OCI-LY3 (cell line): ENCODE data around the gene SNPH.

ENCODE experiments used
- H2AFZ ChIP-seq: fragments of 200-600, 300-600 bp; shearing (Covaris generic); 2 replicates; pipeline ENCODE4 v1.6.0; 2014; ENCODE audit warnings: antibody characterized with exemption, low read depth, low read length
- H3K27ac ChIP-seq: fragments of 200-600, 300-600 bp; sonication (generic); 2 replicates; pipeline ENCODE4 v1.5.1; 2014; ENCODE audit warnings: mild to moderate bottlenecking, low read length, moderate library complexity, mixed read lengths
- H3K27me3 ChIP-seq: fragments of 200-600, 300-600 bp; sonication (generic); 2 replicates; pipeline ENCODE4 v1.6.1; 2014; ENCODE audit warnings: low read depth, low read length, mixed read lengths
- H3K36me3 ChIP-seq: fragments of 200-600, 300-600 bp; sonication (generic); replicated peaks from 2 replicates; pipeline ENCODE3; 2014; ENCODE audit warnings: low read depth, low read length, mixed read lengths
- H3K4me1 ChIP-seq: fragments of 300-600, 200-600 bp; sonication (generic); 2 replicates; pipeline ENCODE4 v1.6.1; 2014; ENCODE audit warnings: low read length, mixed read lengths
- H3K4me2 ChIP-seq: fragments of 200-600, 300-600 bp; sonication (generic); 2 replicates; pipeline ENCODE4 v1.6.1; 2014; ENCODE audit warnings: low read length, mixed read lengths
- H3K4me3 ChIP-seq: fragments of 300-600, 200-600 bp; sonication (generic); 2 replicates; pipeline ENCODE4 v1.5.1; 2014; ENCODE audit warnings: antibody characterized with exemption, mild to moderate bottlenecking, low read length, moderate library complexity
- H3K79me2 ChIP-seq: fragments of 300-600, 200-600 bp; shearing (Covaris generic); 2 replicates; pipeline ENCODE4 v1.6.1; 2014; ENCODE audit warnings: mild to moderate bottlenecking, low read length, mixed read lengths
- H3K9ac ChIP-seq: fragments of 300-600, 200-600 bp; shearing (Covaris generic); 2 replicates; pipeline ENCODE4 v1.6.0; 2014; ENCODE audit warnings: mild to moderate bottlenecking, low read length, moderate library complexity
- H3K9me3 ChIP-seq: fragments of 200-600, 300-600 bp; shearing (Covaris generic); 2 replicates; pipeline ENCODE4 v1.6.1; 2014; ENCODE audit warnings: low read length, mixed read lengths; ENCODE audit not compliant: insufficient read depth
- H4K20me1 ChIP-seq: fragments of 200-600, 300-600 bp; sonication (generic); 2 replicates; pipeline ENCODE4 v1.6.1; 2016; ENCODE audit warnings: low read length, mixed read lengths; ENCODE audit not compliant: insufficient read depth
- CTCF ChIP-seq: fragments of 200-600, 300-600 bp; sonication (generic); IDR thresholded peaks from 2 replicates; pipeline ENCODE4 v1.5.1; 2014; ENCODE audit warnings: antibody characterized with exemption, low read length, low read depth
- EZH2phosphoT487 ChIP-seq: fragments of 200-600 bp; shearing (Covaris generic); IDR thresholded peaks from 2 replicates; pipeline ENCODE4 v1.6.1; 2018; ENCODE audit warnings: antibody characterized with exemption, mixed run types, low read depth

SNPH gene

GRCh38 chr20:1286267-1287024 lies 20.4 kb downstream of the SNPH start:
- Histone ChIP-seq H3K4me2 (no peak overlapping the region), H3K4me3 (no peak overlapping the region), H3K27me3 (no peaks in the 10 kb centered on the region), H2AFZ (no peak overlapping the region), H3K9ac (no peak overlapping the region), H3K9me3 (no peaks in the 10 kb centered on the region), H4K20me1 (no peaks in the 10 kb centered on the region), H3K79me2 (no peaks in the 10 kb centered on the region), H3K27ac (no peak overlapping the region), H3K36me3 (no peaks in the 10 kb centered on the region), H3K4me1 (no peaks in the 10 kb centered on the region)
- no peak for TF ChIP-seq EZH2phosphoT487

- Histone ChIP-seq H3K4me2 (no peak overlapping the region), H2AFZ (no peak overlapping the region), H3K4me1 (no peaks in the 10 kb centered on the region), H4K20me1 (no peaks in the 10 kb centered on the region), H3K9ac (no peak overlapping the region), H3K4me3 (no peak overlapping the region), H3K27me3 (no peaks in the 10 kb centered on the region), H3K9me3 (no peaks in the 10 kb centered on the region), H3K79me2 (no peaks in the 10 kb centered on the region), H3K36me3 (no peaks in the 10 kb centered on the region), H3K27ac (no peak overlapping the region)
- no peak for TF ChIP-seq EZH2phosphoT487
- no peak for TF ChIP-seq CTCF
These were observed 21.2 kb downstream of the SNPH start for GRCh38 chr20:1287306-1287705.

GRCh38 chr20:1287787-1288569 lies 21.9 kb downstream of the SNPH start:
- Histone ChIP-seq H4K20me1 (no peaks in the 10 kb centered on the region), H3K36me3 (no peaks in the 10 kb centered on the region), H3K4me1 (no peaks in the 10 kb centered on the region), H3K9ac (no peak overlapping the region), H3K4me2 (no peak overlapping the region), H3K27me3 (no peaks in the 10 kb centered on the region), H3K9me3 (no peaks in the 10 kb centered on the region), H3K4me3 (no peak overlapping the region), H3K27ac (no peak overlapping the region), H2AFZ (no peak overlapping the region), H3K79me2 (no peaks in the 10 kb centered on the region)
- TF ChIP-seq EZH2phosphoT487 (no peak), CTCF (no peak)

GRCh38 chr20:1291191-1291741 lies 25.2 kb downstream of the SNPH start:
- no peak overlapping the region for H3K4me3 ChIP-seq
- no peaks in the 10 kb centered on the region for H3K79me2 ChIP-seq
- no peaks in the 10 kb centered on the region for H4K20me1 ChIP-seq
- no peaks in the 10 kb centered on the region for H3K36me3 ChIP-seq
- H3K9me3 ChIP-seq, result no peaks in the 10 kb centered on the region
- TF ChIP-seq EZH2phosphoT487, result no peak
- TF ChIP-seq CTCF, result no peak
- H3K27me3 ChIP-seq, result no peaks in the 10 kb centered on the region
- H3K4me1 ChIP-seq, result no peaks in the 10 kb centered on the region
- no peak overlapping the region for H3K4me2 ChIP-seq
- H3K9ac ChIP-seq, result no peak overlapping the region
- H3K27ac ChIP-seq, result no peak overlapping the region
- H2AFZ ChIP-seq, result no peak overlapping the region
